Mesenchymal stem cell (in vitro differentiated cells and primary cell): ENCODE results near the gene ADH4.

ENCODE experiments used
- DNase-seq: peaks from one replicate; pipeline ENCODE4 v3.0.0-alpha.2; 2013
- H2AFZ ChIP-seq: one replicate; pipeline ENCODE4 v1.6.1; 2013; ENCODE audit warnings: low read depth, mild to moderate bottlenecking, control low read depth, inconsistent platforms, low read length, moderate library complexity
- H2AK5ac ChIP-seq: 2 replicates; pipeline ENCODE4 v1.6.1; 2013; ENCODE audit warnings: low read length, moderate library complexity, mild to moderate bottlenecking, inconsistent platforms; ENCODE audit not compliant: severe bottlenecking
- H2BK120ac ChIP-seq: one replicate; pipeline ENCODE4 v1.6.1; 2013; ENCODE audit warnings: low read depth, mild to moderate bottlenecking, inconsistent platforms, low read length, moderate library complexity
- H2BK12ac ChIP-seq, 2 experiments: one replicate each; pipeline ENCODE4 v1.6.1; 2013; ENCODE audit warnings: inconsistent platforms in 2 of 2, low read length in 2 of 2, mild to moderate bottlenecking in 2 of 2, moderate library complexity in 2 of 2, control low read depth in 1 of 2
- H2BK15ac ChIP-seq: one replicate; pipeline ENCODE4 v1.6.1; 2013; ENCODE audit warnings: mild to moderate bottlenecking, low read depth, inconsistent platforms; ENCODE audit not compliant: poor library complexity, severe bottlenecking
- H2BK5ac ChIP-seq: 2 replicates; pipeline ENCODE4 v1.6.1; 2013; ENCODE audit warnings: low read depth, mild to moderate bottlenecking, low read length, control low read depth, inconsistent platforms; ENCODE audit not compliant: poor library complexity, severe bottlenecking
- H3K14ac ChIP-seq, 2 experiments: one replicate each; pipeline ENCODE4 v1.6.1; 2013; ENCODE audit warnings: inconsistent platforms in 2 of 2, low read length in 2 of 2, control low read depth in 1 of 2, mild to moderate bottlenecking in 1 of 2, moderate library complexity in 1 of 2
- H3K18ac ChIP-seq, 2 experiments: one replicate each; pipeline ENCODE4 v1.6.1; 2013; ENCODE audit warnings: inconsistent platforms in 2 of 2, low read length in 2 of 2, control low read depth in 1 of 2, low read depth in 1 of 2, mild to moderate bottlenecking in 1 of 2
- H3K23ac ChIP-seq, 2 experiments: one replicate each; pipeline ENCODE4 v1.6.1; 2013; ENCODE audit warnings: inconsistent platforms in 2 of 2, low read length in 2 of 2, mild to moderate bottlenecking in 2 of 2, moderate library complexity in 2 of 2, control low read depth in 1 of 2
- H3K27ac ChIP-seq: 2 replicates; pipeline ENCODE4 v1.5.1; 2013; ENCODE audit warnings: mild to moderate bottlenecking, moderate library complexity, low read length, control low read depth, inconsistent platforms; ENCODE audit not compliant: poor library complexity, severe bottlenecking
- H3K27me3 ChIP-seq, 2 experiments: 2 replicates each; pipeline versions ENCODE4 v1.6.1 to v1.7.0; 2013; ENCODE audit warnings: low read length in 2 of 2, mild to moderate bottlenecking in 2 of 2, moderate library complexity in 2 of 2, control low read depth in 1 of 2, inconsistent platforms in 1 of 2; ENCODE audit not compliant: control insufficient read depth in 1 of 2, insufficient read depth in 1 of 2
- H3K36me3 ChIP-seq, 2 experiments: 2 replicates each; pipeline versions ENCODE4 v1.6.1 to v1.7.0; 2013; ENCODE audit warnings: low read length in 2 of 2, control low read depth in 1 of 2, inconsistent platforms in 1 of 2, low read depth in 1 of 2, mild to moderate bottlenecking in 1 of 2; ENCODE audit not compliant: insufficient read depth in 2 of 2, control insufficient read depth in 1 of 2
- H3K4ac ChIP-seq, 2 experiments: one replicate each; pipeline ENCODE4 v1.6.1; 2013; ENCODE audit warnings: inconsistent platforms in 2 of 2, low read length in 2 of 2, mild to moderate bottlenecking in 2 of 2, moderate library complexity in 2 of 2, control low read depth in 1 of 2, low read depth in 1 of 2
- H3K4me1 ChIP-seq: 2 replicates; pipeline ENCODE4 v1.6.1; 2013; ENCODE audit warnings: low read depth, low read length, control low read depth; ENCODE audit not compliant: control insufficient read depth, insufficient read depth
- H3K4me2 ChIP-seq: 2 replicates; pipeline ENCODE4 v1.6.1; 2013; ENCODE audit warnings: low read length, mild to moderate bottlenecking, inconsistent platforms; ENCODE audit not compliant: poor library complexity, severe bottlenecking
- H3K4me3 ChIP-seq, 2 experiments: 2 replicates each; pipeline versions ENCODE4 v1.5.1 to v1.7.0; 2013; ENCODE audit warnings: low read length in 2 of 2, mild to moderate bottlenecking in 2 of 2, control low read depth in 1 of 2, low read depth in 1 of 2; ENCODE audit not compliant: insufficient read depth in 1 of 2
- H3K79me1 ChIP-seq: replicated peaks from 2 replicates; pipeline ENCODE4 v1.6.1; 2013; ENCODE audit warnings: mild to moderate bottlenecking, control low read depth, low read length, inconsistent platforms; ENCODE audit not compliant: poor library complexity, severe bottlenecking
- H3K9ac ChIP-seq: 2 replicates; pipeline ENCODE4 v1.7.0; 2013; ENCODE audit warnings: mild to moderate bottlenecking, low read length, moderate library complexity
- H3K9me3 ChIP-seq: 2 replicates; pipeline ENCODE4 v1.7.0; 2013; ENCODE audit warnings: mild to moderate bottlenecking, low read length; ENCODE audit not compliant: control insufficient read depth
- H4K8ac ChIP-seq: one replicate; pipeline ENCODE4 v1.6.1; 2013; ENCODE audit warnings: inconsistent platforms, mild to moderate bottlenecking, low read length, moderate library complexity
- H4K91ac ChIP-seq: one replicate; pipeline ENCODE4 v1.6.1; 2013; ENCODE audit warnings: mild to moderate bottlenecking, low read length, inconsistent platforms
- WGBS: methylation state at CpG from one replicate; pipeline ENCODE4 v1.1.7; 2013; ENCODE audit warnings: mixed read lengths; 5-methylcytosine and 5-hydroxymethylcytosine counted together

ADH4 gene

DNA sequence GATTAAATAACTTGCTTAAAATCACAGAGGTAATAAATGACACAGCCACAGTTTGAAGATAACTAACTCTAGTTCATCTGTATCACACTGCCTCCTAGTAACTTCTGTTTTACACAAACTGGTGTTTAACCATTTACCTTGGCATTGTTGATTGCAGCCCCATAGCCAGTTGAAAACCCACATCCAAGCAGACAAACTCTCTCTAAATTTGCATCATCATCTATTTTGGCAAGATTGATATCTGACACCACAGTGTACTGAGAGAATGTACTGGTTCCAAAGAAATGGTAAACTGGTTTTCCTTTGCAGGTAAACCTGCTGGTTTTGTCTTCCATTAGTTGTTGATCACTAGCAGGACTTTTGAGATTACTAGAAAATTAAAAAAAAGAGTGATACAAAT lies 7.8 kb downstream of the ADH4 start:
- H2BK5ac ChIP-seq: no peak overlapping the region
- no peak overlapping the region for H2BK12ac ChIP-seq
- H3K4me2 ChIP-seq: no peak overlapping the region
- no peak overlapping the region for H3K4me3 ChIP-seq
- no peak overlapping the region for H2BK120ac ChIP-seq
- H3K4me1 ChIP-seq: no peaks in the 10 kb centered on the region
- no peak overlapping the region for H4K8ac ChIP-seq
- H3K23ac ChIP-seq: no peak overlapping the region
- H3K9me3 ChIP-seq: no peaks in the 10 kb centered on the region
- H2AFZ ChIP-seq: no peak overlapping the region
- H3K18ac ChIP-seq: no peak overlapping the region
- no peak overlapping the region for H4K91ac ChIP-seq
- no peak overlapping the region for H2AK5ac ChIP-seq
- no peak for DNase-seq
- H2BK15ac ChIP-seq: no peak overlapping the region
- no peaks in the 10 kb centered on the region for H3K27me3 ChIP-seq
- no peak overlapping the region for H3K9ac ChIP-seq
- no peak overlapping the region for H3K27ac ChIP-seq
- no peaks in the 10 kb centered on the region for H3K79me1 ChIP-seq
- no peak overlapping the region for H3K4ac ChIP-seq
- peaks cover 0 to 3% of the 10 kb centered on the region in 2 experiments for H3K36me3 ChIP-seq
- no peak overlapping the region for H3K14ac ChIP-seq

DNA sequence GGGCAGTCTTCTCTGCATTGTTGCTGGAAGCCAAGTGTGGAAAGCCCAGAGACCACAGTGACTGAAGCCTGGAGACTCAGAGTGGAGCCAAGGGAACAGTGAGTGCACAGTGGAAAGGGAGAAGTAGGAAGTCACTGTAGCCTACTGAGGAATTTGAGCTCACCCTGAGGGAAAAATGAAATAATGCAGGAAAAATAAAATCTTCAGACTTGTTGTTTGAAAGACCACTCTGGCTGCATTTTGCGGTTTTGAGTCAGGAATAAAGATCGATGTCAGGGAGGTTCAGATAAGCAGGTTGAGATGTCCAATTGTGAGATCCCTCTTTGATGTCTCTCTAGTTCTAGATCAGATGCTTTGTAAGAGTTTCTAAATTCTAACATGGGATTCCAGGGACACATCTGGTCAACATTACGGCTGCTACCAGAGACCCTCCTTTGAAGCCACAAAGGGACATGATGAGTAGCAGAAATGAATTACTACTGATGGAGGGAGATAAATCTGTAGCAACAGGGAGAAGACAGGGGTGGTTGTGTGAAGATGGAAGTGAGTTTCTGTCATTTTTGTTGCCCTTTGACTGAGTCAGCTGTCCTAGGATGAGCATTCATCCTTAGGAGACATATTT lies 8.4 kb downstream of the ADH4 start:
- no peaks in the 10 kb centered on the region for H3K27me3 ChIP-seq
- H2BK120ac ChIP-seq: no peak overlapping the region
- H4K91ac ChIP-seq: no peak overlapping the region

DNA sequence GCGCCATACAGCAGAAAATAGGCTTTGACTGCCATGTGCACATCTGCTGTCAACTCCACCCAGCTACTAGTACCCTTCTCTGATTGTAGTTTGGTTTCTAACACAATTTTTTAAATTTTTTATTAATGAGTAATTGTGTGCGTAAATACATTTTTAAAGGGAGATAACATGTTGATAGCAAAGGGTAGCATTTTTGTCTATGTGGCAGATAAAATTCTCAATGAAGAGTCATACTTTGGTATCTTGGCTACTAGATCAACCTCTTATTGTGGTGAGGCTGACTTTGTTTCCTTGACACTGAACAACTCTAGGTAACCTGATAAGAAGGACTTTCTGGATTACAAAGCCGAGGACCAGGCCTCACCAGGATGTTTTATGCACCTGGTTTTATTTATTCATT lies 9.5 kb downstream of the ADH4 start:
- Histone ChIP-seq H3K18ac (no peak overlapping the region), H2BK120ac (no peak overlapping the region), H2BK15ac (no peak overlapping the region), H2BK5ac (no peak overlapping the region), H2AK5ac (no peak overlapping the region), H3K4me2 (no peak overlapping the region), H2AFZ (no peak overlapping the region), H3K27me3 (no peaks in the 10 kb centered on the region), H3K4me3 (no peak overlapping the region), H3K23ac (no peak overlapping the region), H3K4me1 (no peaks in the 10 kb centered on the region), H3K14ac (no peak overlapping the region), H3K9ac (no peak overlapping the region), H4K8ac (no peak overlapping the region), H3K79me1 (no peaks in the 10 kb centered on the region), H3K27ac (no peak overlapping the region), H2BK12ac (no peak overlapping the region), H4K91ac (no peak overlapping the region), H3K9me3 (peaks cover 4% of the 10 kb centered on the region), H3K4ac (no peak overlapping the region), H3K36me3 (peaks cover 0 to 3% of the 10 kb centered on the region in 2 experiments)
- no peak for DNase-seq
- 88% methylated on average over 2 of the region's 3 CpGs for WGBS

More for the DNA sequence above, 8.4 kb downstream of the ADH4 start:
- no peak overlapping the region for H2AK5ac ChIP-seq
- H3K9ac ChIP-seq: no peak overlapping the region
- no peak overlapping the region for H4K8ac ChIP-seq
- H2AFZ ChIP-seq: no peak overlapping the region
- no peak overlapping the region for H3K4me3 ChIP-seq
- H3K18ac ChIP-seq: no peak overlapping the region
- H3K79me1 ChIP-seq: no peaks in the 10 kb centered on the region
- WGBS: 65% methylated on average over 3 of the region's 3 CpGs
- no peaks in the 10 kb centered on the region for H3K9me3 ChIP-seq
- H3K14ac ChIP-seq: no peak overlapping the region
- no peak overlapping the region for H3K4ac ChIP-seq
- no peak overlapping the region for H2BK15ac ChIP-seq
- H3K27ac ChIP-seq: no peak overlapping the region
- H3K23ac ChIP-seq: no peak overlapping the region
- H3K36me3 ChIP-seq: peaks cover 0 to 3% of the 10 kb centered on the region in 2 experiments
- H2BK12ac ChIP-seq: no peak overlapping the region
- no peak for DNase-seq
- H2BK5ac ChIP-seq: no peak overlapping the region
- H3K4me2 ChIP-seq: no peak overlapping the region
- H3K4me1 ChIP-seq: no peaks in the 10 kb centered on the region

DNA sequence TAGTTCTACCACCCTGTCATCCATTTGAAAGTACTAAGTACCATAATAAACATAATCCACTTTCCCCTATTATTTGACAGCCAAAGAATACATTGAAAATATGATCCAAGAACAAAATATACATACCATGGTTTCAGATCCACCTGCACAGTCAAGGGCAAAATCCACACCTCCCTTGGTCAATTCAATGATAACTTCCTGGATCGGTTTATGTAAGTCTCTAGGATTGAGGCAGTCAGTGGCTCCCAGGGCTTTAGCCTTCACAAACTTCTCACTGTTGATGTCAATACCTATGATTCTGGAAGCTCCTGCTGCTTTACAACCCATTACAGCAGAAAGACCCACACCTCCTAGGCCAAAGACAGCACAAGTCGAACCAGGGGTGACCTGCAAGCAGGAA lies 12.7 kb downstream of the ADH4 start:
- H3K18ac ChIP-seq: no peak overlapping the region
- H3K23ac ChIP-seq: no peak overlapping the region
- no peak overlapping the region for H4K91ac ChIP-seq
- no peak overlapping the region for H2BK120ac ChIP-seq
- 50% methylated on average over 2 of the region's 2 CpGs for WGBS
- DNase-seq: no peak
- H3K27ac ChIP-seq: no peak overlapping the region
- H3K4me1 ChIP-seq: no peaks in the 10 kb centered on the region
- no peak overlapping the region for H3K4ac ChIP-seq
- no peak overlapping the region for H2BK5ac ChIP-seq
- H2AFZ ChIP-seq: no peak overlapping the region
- no peak overlapping the region for H4K8ac ChIP-seq
- no peak overlapping the region for H2BK12ac ChIP-seq
- no peaks in the 10 kb centered on the region for H3K27me3 ChIP-seq
- peaks cover 0 to 3% of the 10 kb centered on the region in 2 experiments for H3K36me3 ChIP-seq
- H3K14ac ChIP-seq: no peak overlapping the region
- no peak overlapping the region for H3K4me3 ChIP-seq
- no peak overlapping the region for H2AK5ac ChIP-seq
- H3K9me3 ChIP-seq: peaks cover 4% of the 10 kb centered on the region
- no peak overlapping the region for H2BK15ac ChIP-seq
- H3K4me2 ChIP-seq: no peak overlapping the region
- H3K79me1 ChIP-seq: no peaks in the 10 kb centered on the region
- no peak overlapping the region for H3K9ac ChIP-seq
